K562 (cell line): ENCODE results near the gene CATSPER3. TPM values are rescaled to one million over a fixed set of nuclear protein-coding genes. Genes with fewer than 3 reads are reported as not detected.

Experiments used
- ATAC-seq: fragments of 200-7000 bp; cut with Tn5 transposase; 3 replicates; pipeline ENCODE4 v1.9.1; 2020; ENCODE audit warnings: moderate library complexity
- BruUV-seq: library from RNA; stranded (reverse); fragments of 400-500 nt; replicated peaks from 2 replicates; lab custom pipeline; 2021; lab: Mats Ljungman, UMichigan
- CTCF ChIA-PET: fragments of 300-600 bp; formaldehyde crosslinking; extraction: SDS; loops from one replicate; lab custom pipeline; 2021; ENCODE audit warnings: low intra/inter-chr PET ratio; lab: Yijun Ruan, JAX
- POLR2A ChIA-PET: fragments of 300-600, 350-650 bp; sonication (Branson Sonifier 250); formaldehyde crosslinking; extraction: SDS; loops from one replicate; lab custom pipeline; 2021; ENCODE audit warnings: antibody characterized with exemption, inconsistent platforms; lab: Yijun Ruan, JAX
- DNase-seq, 4 experiments: peaks; one replicate each; pipeline versions ENCODE4 v3.0.0 to v3.0.0-alpha.2; 2011 to 2018; ENCODE audit warnings: low spot score in 3 of 4, mixed read lengths in 3 of 4; ENCODE audit errors: extremely low read depth in 1 of 4
- FAIRE-seq: peaks from 2 replicates; lab custom pipeline; 2011; peaks lifted over from hg19 to GRCh38; lab: Jason Lieb, UNC
- H2AFZ ChIP-seq: 2 replicates; pipeline ENCODE4 v1.6.0; 2011; ENCODE audit warnings: low read depth, low read length, control low read depth, inconsistent platforms
- H3K27ac ChIP-seq: fragments of 200-600 bp; 3 replicates; pipeline ENCODE4 v1.8.0; 2011; ENCODE audit warnings: low read depth, mild to moderate bottlenecking, control low read depth, inconsistent platforms, low read length, moderate library complexity, mixed read lengths; ENCODE audit errors: extremely low read depth
- H3K27me3 ChIP-seq, 2 experiments: fragments of 300-600 bp in 1 of 2; 2 replicates in 1 of 2; 3 replicates in 1 of 2; pipeline versions ENCODE4 v1.6.0 to v1.8.0; 2011; ENCODE audit warnings: inconsistent platforms in 2 of 2, low read length in 2 of 2, mild to moderate bottlenecking in 1 of 2, mixed read lengths in 1 of 2, moderate library complexity in 1 of 2; ENCODE audit not compliant: control insufficient read depth in 2 of 2, insufficient read depth in 2 of 2
- H3K36me3 ChIP-seq: fragments of 300-600 bp; 3 replicates; pipeline ENCODE4 v1.8.0; 2011; ENCODE audit warnings: mild to moderate bottlenecking, low read length, inconsistent platforms; ENCODE audit not compliant: control insufficient read depth, insufficient read depth
- H3K4me1 ChIP-seq, 2 experiments: fragments of 200-600 bp in 1 of 2; replicated peaks in 1 of 2; 2 replicates in 1 of 2; 3 replicates in 1 of 2; pipeline versions ENCODE4 v1.5.1 to v1.8.0; 2011; ENCODE audit warnings: inconsistent platforms in 2 of 2, low read length in 2 of 2, mild to moderate bottlenecking in 1 of 2, mixed read lengths in 1 of 2, moderate library complexity in 1 of 2; ENCODE audit not compliant: control insufficient read depth in 2 of 2, insufficient read depth in 2 of 2
- H3K4me2 ChIP-seq: 2 replicates; pipeline ENCODE4 v1.6.1; 2011; ENCODE audit warnings: low read length, control low read depth, inconsistent platforms, mixed read lengths; ENCODE audit not compliant: insufficient read depth
- H3K4me3 ChIP-seq: fragments of 200-600 bp; sonication (generic), shearing (Covaris generic); 2 replicates; pipeline ENCODE4 v1.5.1; 2016; ENCODE audit warnings: control low read depth, inconsistent platforms
- H3K79me2 ChIP-seq: fragments of 200-600 bp; 3 replicates; pipeline ENCODE4 v1.8.0; 2011; ENCODE audit warnings: low read length, inconsistent platforms; ENCODE audit not compliant: control insufficient read depth, insufficient read depth
- H3K9ac ChIP-seq, 2 experiments: 2 replicates each; pipeline versions ENCODE4 v1.6.0 to v1.6.1; 2011; ENCODE audit warnings: low read depth in 2 of 2, low read length in 2 of 2, control low read depth in 1 of 2, inconsistent platforms in 1 of 2, mild to moderate bottlenecking in 1 of 2, mixed read lengths in 1 of 2; ENCODE audit not compliant: insufficient read depth in 1 of 2
- H3K9me1 ChIP-seq: one replicate; pipeline ENCODE4 v1.6.0; 2011; ENCODE audit warnings: inconsistent platforms, mild to moderate bottlenecking, low read length, moderate library complexity; ENCODE audit not compliant: control insufficient read depth, insufficient read depth
- H3K9me3 ChIP-seq: replicated peaks from 2 replicates; pipeline ENCODE4 v1.5.1; 2011; ENCODE audit warnings: low read depth, low read length, inconsistent platforms; ENCODE audit not compliant: control insufficient read depth, insufficient read depth
- H4K20me1 ChIP-seq: replicated peaks from 2 replicates; pipeline ENCODE4 v1.6.1; 2011; ENCODE audit warnings: low read length, inconsistent platforms, mixed read lengths; ENCODE audit not compliant: control insufficient read depth, insufficient read depth
- COPS2 ChIP-seq: fragments of 450-650 bp; conservative IDR thresholded peaks from 2 replicates; pipeline ENCODE4 v1.6.1; 2016; ENCODE audit warnings: mild to moderate bottlenecking, moderate library complexity
- GABPA ChIP-seq: fragments of 200-800 bp; sonication (Bioruptor generic); conservative IDR thresholded peaks from 2 replicates; pipeline ENCODE4 v1.6.1; 2016; ENCODE audit warnings: low read depth, missing genetic modification characterization, missing compliant biosample characterization
- KLF6 ChIP-seq: fragments of 250-450 bp; sonication (Bioruptor Pico); IDR thresholded peaks from 2 replicates; pipeline ENCODE4 v1.4.0; 2020; ENCODE audit warnings: mild to moderate bottlenecking, moderate library complexity, borderline replicate concordance
- NCOA4 ChIP-seq: fragments of 450-650 bp; IDR thresholded peaks from 2 replicates; pipeline ENCODE4 v1.6.1; 2018; ENCODE audit warnings: mild to moderate bottlenecking; ENCODE audit not compliant: partially characterized antibody
- NEUROD1 ChIP-seq: fragments of 150-350 bp; IDR thresholded peaks from 2 replicates; pipeline ENCODE4 v1.6.1; 2014; ENCODE audit warnings: borderline replicate concordance, low read length, low read depth; ENCODE audit not compliant: partially characterized antibody
- TEAD2 ChIP-seq: fragments of 450-650 bp; IDR thresholded peaks from 2 replicates; pipeline ENCODE4 v1.6.1; 2016; ENCODE audit warnings: missing genetic modification characterization, control low read depth, missing compliant biosample characterization
- USF1 ChIP-seq: sonication (generic); formaldehyde crosslinking; IDR thresholded peaks from 2 replicates; pipeline ENCODE4 v1.9.0; 2022; ENCODE audit warnings: mild to moderate bottlenecking, missing genetic modification reagents
- ZNF274 ChIP-seq: IDR thresholded peaks from 2 replicates; pipeline ENCODE4 v1.6.1; 2011; ENCODE audit warnings: low read depth, mild to moderate bottlenecking, low read length, moderate library complexity, borderline replicate concordance
- ZNF57 ChIP-seq: fragments of 450-650 bp; formaldehyde crosslinking; IDR thresholded peaks from 2 replicates; pipeline ENCODE4 v1.4.0; 2020; ENCODE audit warnings: mild to moderate bottlenecking, moderate library complexity
- WGBS: fragments of 100-300 bp; shearing (Covaris generic); methylation state at CpG from one replicate; pipeline ENCODE4 v1.1.6; 2016; ENCODE audit warnings: low coverage, mixed read lengths; ENCODE audit not compliant: insufficient coverage; ENCODE audit errors: missing lambda C conversion rate; 5-methylcytosine and 5-hydroxymethylcytosine counted together
- in situ Hi-C: fragments of 300-500 bp; cut with MboI; formaldehyde crosslinking; loops from 4 replicates; pipeline ENCODE4 v1.15.0; 2018; ENCODE audit warnings: inconsistent platforms, mixed read lengths
- intact Hi-C: fragments of 100-400 bp; cut with micrococcal nuclease; formaldehyde crosslinking; loops from 2 replicates; pipeline ENCODE4 v1.14.2; 2022
- polyA plus RNA-seq, 8 experiments: library from polyadenylated mRNA; depleted of rRNA in 4 of 8; stranded (reverse) in 5 of 8; unstranded in 3 of 8; fragments of >200 nt; fragmentation: Nextera tagmentation in 2 of 8; fragmentation: Illumina TruSeq in 1 of 8; extraction: Ambion mirVana in 2 of 8; extraction: Trizol in 1 of 8; gene quantifications; 2 replicates each; pipeline versions ENCODE4 v1.2.1 to v1.2.3, GENCODE V29; 2011 to 2014; ENCODE audit warnings: inconsistent platforms in 1 of 8, missing spikeins in 1 of 8
- total RNA-seq, 7 experiments: library from RNA; depleted of rRNA in 6 of 7; stranded (reverse); fragments of >200 nt in 6 of 7; fragmentation: Illumina TruSeq in 2 of 7; extraction: Trizol in 2 of 7; gene quantifications; 2 replicates each; pipeline versions ENCODE4 v1.2.1 to v1.2.3, GENCODE V29; 2011 to 2021; ENCODE audit warnings: low replicate concordance in 1 of 7

CATSPER3 gene
- total and polyA plus RNA-seq, 9 of the 15 experiments (the other 6 are each of a cell fraction or from before 2014, with no cell fraction given): 0.14 to 1.5 (median 0.49) TPM

DNA sequence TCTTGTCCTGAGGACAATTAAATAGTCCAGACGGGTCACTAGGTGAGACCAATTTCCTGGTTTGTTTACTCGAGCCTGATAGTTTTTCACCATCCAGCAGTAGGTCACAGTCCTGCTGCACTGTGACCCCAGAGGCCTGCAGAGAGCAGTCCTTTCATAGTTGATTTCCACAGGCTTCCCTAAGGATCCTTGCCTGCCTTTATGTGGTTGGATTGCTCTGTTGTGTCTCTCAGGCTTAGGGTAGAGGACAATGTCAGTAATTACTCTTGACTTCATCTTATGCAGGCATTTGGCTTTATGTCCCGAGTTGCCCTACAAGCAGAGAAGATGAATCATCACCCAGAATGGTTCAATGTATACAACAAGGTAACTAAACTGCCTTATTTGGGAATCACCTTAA lies 9.0 kb upstream of the CATSPER3 start:
- DNase-seq: no peak
- H3K9ac ChIP-seq: no peak overlapping the region
- TF ChIP-seq TEAD2 (tag): no peak
- TF ChIP-seq ZNF57 (CRISPR knock-in tag): no peak
- TF ChIP-seq NCOA4: no peak
- H4K20me1 ChIP-seq: no peaks in the 10 kb centered on the region
- peaks cover 2% of the 10 kb centered on the region; the same call in 1 of the 2 replicates for H3K9me3 ChIP-seq
- H3K4me1 ChIP-seq: no peaks in the 10 kb centered on the region
- H3K9me1 ChIP-seq: no peaks in the 10 kb centered on the region
- FAIRE-seq: peak; percentile 46
- no peaks in the 10 kb centered on the region for H3K79me2 ChIP-seq
- no peak overlapping the region for H3K27ac ChIP-seq
- H3K4me3 ChIP-seq: no peak overlapping the region
- H2AFZ ChIP-seq: no peak overlapping the region
- POLR2A ChIA-PET: interaction anchor here (1.2 kb wide), 1 partner anchor 10 kb away, joined by 4 read pairs; no protein-coding TSS in a partner anchor
- in situ Hi-C loops (no loop called here), intact Hi-C loops (no loop called here)
- peaks cover 15% of the 10 kb centered on the region for H3K36me3 ChIP-seq
- H3K27me3 ChIP-seq: no peaks in the 10 kb centered on the region
- BruUV-seq: no TSS peak
- ATAC-seq: peak; percentile 38; the same call in 1 of the 3 replicates
- no peak overlapping the region for H3K4me2 ChIP-seq
- CTCF ChIA-PET: no interaction called here
- 52% methylated on average over 3 of the region's 3 CpGs for WGBS

DNA sequence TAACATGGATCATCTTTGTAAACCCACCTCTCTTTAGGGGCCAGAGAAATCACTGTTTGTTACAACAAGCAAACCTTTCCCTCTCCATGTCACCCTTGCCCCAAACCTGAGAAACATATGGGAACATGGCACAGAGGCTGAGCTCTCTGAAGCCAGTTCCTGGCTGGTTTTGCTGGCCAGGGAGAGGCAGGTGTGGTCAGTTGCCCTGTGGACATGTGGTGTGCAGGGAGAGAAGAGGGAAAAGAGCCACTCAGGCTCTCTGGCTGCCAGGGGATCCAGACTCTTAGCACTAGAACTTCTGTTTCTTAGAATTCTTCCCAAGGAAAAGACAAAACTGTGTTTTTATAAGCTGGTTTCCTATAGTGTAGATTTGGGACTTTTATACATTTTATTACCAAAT lies 4.6 kb upstream of the CATSPER3 start:
- intact Hi-C loops (no loop called here), in situ Hi-C loops (no loop called here)
- peaks cover 22% of the 10 kb centered on the region for H3K36me3 ChIP-seq
- ATAC-seq (no peak), DNase-seq (no peak), FAIRE-seq (no peak)
- no peaks in the 10 kb centered on the region for H3K27me3 ChIP-seq
- H3K27ac ChIP-seq: no peak overlapping the region
- H3K79me2 ChIP-seq: no peaks in the 10 kb centered on the region
- no peak overlapping the region for H3K4me3 ChIP-seq
- BruUV-seq: no TSS peak
- CTCF ChIA-PET: no interaction called here
- H3K4me2 ChIP-seq: no peak overlapping the region
- no peaks in the 10 kb centered on the region for H3K9me3 ChIP-seq
- POLR2A ChIA-PET: interaction anchor here (1.2 kb wide), 1 partner anchor 386 kb away, joined by 4 read pairs; no protein-coding TSS in a partner anchor
- H3K9ac ChIP-seq: no peak overlapping the region
- H3K9me1 ChIP-seq: no peaks in the 10 kb centered on the region
- no peaks in the 10 kb centered on the region for H3K4me1 ChIP-seq
- H4K20me1 ChIP-seq: no peaks in the 10 kb centered on the region
- no peak overlapping the region for H2AFZ ChIP-seq
- TF ChIP-seq COPS2: no peak
- TF ChIP-seq NEUROD1: no peak
- TF ChIP-seq ZNF274: no peak
- no peak for TF ChIP-seq USF1 (CRISPR knock-in tag)
- TF ChIP-seq KLF6 (CRISPR knock-in tag): no peak
- TF ChIP-seq GABPA (tag): no peak
